ENCODE results near the gene VIT. TPM values are rescaled to one million over a fixed set of nuclear protein-coding genes. Genes with fewer than 3 reads are reported as not detected.

Gene VIT, protein sequence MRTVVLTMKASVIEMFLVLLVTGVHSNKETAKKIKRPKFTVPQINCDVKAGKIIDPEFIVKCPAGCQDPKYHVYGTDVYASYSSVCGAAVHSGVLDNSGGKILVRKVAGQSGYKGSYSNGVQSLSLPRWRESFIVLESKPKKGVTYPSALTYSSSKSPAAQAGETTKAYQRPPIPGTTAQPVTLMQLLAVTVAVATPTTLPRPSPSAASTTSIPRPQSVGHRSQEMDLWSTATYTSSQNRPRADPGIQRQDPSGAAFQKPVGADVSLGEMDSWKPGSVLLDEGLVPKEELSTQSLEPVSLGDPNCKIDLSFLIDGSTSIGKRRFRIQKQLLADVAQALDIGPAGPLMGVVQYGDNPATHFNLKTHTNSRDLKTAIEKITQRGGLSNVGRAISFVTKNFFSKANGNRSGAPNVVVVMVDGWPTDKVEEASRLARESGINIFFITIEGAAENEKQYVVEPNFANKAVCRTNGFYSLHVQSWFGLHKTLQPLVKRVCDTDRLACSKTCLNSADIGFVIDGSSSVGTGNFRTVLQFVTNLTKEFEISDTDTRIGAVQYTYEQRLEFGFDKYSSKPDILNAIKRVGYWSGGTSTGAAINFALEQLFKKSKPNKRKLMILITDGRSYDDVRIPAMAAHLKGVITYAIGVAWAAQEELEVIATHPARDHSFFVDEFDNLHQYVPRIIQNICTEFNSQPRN
- not detected for total RNA-seq

DNA sequence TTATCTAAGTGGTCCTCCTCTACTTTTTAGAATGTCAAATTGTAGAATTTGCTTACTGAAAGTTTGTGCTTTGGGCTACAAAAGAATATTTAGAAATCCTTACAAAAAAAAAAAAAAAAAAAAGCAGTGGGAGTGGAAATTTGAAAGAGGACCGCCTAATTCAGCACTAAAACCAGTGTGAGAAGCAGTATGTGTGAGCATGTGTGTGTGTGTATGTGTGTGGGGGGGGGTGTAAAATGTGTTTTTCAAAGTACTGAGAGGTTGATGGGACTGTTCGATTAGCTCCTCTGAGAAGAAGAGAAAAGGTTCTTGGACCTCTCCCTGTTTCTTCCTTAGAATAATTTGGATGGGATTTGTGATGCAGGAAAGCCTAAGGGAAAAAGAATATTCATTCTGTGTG, at the start of gene VIT:
Gene VIT (plus strand): TSS at position 175 of the 400 bp plus-strand sequence. CDS start 19,664 bp downstream, outside the sequence.
- no peak for DNase-seq (ENCODE audit: low spot score)
- no peak for ATAC-seq

DNA sequence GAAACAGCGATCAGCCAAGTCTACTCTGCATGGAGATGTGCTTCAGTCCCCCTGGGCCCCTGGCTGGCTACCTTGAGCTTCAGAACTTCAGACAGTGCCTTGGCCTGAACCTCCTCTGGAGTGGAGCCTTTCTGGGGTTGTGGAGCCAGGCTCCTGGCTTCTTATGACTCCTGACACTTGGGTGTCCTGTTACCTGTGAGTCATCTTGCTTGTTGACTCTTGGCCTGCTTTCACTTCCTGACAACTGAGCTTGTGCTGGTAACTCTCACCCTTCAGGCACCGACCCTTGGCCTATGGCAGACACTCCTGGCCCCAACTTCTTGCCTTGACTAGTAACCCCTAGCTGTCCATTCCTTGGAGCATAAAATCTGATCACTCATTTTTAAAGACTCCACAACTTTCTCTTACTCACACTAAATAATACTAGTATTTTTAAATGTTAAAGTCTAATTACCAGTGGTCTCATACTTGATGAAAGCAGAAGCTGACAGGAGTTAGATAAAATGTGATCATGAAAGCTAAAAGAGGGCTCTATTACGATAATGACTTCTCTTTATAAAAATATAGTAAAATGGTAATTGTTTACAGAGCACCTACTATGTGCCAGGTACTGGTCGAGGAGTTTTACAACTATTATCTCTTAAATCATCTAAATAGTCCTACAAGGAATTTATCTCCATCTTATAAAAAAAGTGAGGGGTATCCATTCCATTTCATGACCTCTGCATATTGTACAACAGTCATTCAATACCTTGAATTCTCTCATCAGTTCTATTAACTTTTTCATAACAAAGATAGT, 46.3 kb upstream of the VIT start:
- no peak for DNase-seq (ENCODE audit: low spot score)
- no peak for ATAC-seq

DNA sequence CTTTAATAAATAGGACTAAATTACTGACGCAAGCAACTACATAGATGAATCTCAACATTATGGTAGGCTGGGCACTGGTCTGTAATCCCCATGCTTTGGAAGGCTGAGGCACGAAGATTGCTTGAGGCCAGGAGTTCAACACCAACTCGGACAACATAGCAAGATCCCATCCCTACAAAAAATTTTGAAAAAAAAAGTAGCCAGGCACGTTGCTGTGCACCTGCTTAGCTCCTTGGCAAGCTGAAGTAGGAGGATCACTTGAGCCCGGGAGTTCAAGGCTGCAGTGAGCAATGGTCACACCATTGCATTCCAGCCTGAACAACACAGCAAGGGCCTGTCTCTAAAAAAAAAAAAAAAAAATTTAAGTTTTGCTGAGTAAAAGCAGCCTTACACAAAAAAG, 43.4 kb upstream of the VIT start:
- ATAC-seq (no peak), DNase-seq (ENCODE audit: low spot score) (no peak)

DNA sequence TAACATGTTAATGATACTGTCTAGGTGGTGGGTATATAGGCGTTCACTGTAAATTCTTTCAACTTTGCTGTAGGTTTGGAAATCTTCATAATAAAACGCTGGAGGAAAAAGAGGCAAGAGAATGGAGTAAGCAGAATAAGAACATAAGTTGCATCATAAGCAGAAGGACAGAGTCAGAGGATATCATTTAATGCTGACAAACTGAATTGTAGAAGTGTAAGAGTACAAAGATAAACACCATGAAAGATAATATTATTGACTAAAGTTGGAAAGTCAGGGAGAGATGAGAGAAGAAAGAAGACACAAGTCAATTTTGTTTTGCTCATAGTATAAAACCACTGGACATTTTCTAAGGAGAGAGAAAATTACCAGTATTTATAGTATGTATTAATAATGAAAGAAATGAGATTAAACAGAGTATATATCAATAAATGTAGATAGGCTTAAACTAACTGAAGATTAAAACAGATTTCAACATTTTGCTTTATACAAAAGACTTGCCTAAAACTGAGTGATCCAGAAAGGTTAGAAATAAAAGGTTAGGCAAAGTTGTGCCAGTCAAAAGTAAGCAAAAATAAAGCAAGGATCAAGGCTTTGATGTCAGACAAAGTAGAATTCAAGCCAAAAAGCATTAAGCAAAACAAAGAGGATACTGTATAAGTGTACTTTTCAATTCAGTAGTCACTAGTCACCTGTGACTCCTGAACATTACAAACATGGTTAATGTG, 42.4 kb upstream of the VIT start:
- DNase-seq (ENCODE audit: low spot score) (no peak), ATAC-seq (no peak)

DNA sequence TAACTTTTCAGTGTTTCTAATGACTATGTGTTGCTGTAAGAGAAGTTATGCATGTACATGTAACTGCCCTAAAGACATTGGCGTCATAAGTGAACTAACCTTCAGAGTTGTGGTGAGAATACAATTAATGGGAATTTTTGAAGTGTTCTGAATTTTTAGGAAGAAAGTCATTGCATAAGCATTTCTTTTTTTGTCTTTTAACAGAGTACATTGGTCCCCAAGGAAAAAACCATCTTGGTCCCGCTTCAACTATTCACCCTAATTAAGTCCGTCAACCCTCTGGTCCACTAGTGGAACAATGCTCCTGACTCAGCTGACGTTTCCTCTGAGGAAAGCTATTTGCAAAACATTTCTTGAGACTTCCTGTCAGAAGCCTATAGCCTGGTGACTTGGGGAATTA, 41.1 kb upstream of the VIT start:
- no peak for DNase-seq (ENCODE audit: low spot score)
- no peak for ATAC-seq

DNA sequence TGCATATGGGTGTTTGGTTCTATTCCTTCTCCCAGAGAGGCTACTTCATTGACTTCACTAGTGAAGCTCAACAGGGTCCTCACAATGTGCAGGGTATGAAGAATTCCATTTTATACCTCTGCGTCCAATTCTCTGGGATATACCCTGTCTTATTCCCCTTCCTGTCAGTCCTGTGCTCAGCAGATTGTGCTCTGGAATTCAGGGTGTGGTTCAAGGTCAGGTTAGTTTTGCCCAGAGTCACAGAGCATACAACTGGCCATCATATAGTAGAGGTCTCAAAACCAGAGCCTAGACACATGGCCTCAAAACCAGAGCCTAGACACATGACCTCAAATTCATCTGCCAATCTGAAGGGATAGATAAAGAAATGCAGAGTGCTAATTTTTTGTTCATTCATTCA, 38.8 kb upstream of the VIT start:
- no peak for ATAC-seq
- no peak for DNase-seq (ENCODE audit: low spot score)

DNA sequence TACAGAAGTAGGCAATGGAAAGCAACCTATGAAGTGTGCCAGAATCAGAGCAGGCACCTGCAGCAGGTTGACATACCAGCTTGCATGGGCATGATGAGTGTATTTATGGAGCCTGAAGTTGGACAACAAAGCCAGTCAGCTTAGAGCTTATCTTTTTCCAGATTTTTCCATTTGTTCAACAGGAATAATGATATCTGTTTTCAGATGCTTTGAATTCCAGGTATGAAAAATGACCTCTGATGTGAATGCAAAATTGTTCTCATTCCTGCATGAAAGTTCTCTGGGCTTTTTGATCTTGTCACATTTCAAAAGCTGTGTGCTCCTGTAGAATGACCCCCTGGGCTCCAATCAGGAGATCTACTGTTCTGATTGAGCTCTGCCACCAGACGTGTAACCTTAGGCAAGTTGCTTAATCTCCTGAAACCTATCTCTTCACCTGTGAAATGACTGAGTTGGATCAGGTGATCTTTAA, 38.2 kb upstream of the VIT start:
- DNase-seq (ENCODE audit: low spot score) (no peak), ATAC-seq (no peak)

DNA sequence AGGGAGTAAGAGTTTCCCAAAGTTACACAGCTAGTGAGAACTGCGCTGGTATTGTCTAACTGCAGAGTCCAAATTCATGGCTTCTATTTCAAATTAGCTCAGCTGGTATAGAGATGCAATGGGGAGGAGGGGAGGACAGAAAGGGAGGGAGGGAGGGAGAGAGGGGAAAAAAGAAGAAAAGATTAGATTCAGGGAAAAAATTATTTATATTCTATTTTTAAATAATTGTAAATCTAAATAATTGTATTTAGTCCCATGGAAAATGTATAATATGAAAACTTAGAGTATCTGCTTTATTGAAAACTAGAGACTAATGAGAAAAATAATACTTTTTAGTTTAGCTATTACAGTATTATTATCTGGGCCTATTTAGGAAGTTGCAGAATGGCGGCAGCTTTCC, 37.3 kb upstream of the VIT start:
- ATAC-seq (no peak), DNase-seq (ENCODE audit: low spot score) (no peak)

DNA sequence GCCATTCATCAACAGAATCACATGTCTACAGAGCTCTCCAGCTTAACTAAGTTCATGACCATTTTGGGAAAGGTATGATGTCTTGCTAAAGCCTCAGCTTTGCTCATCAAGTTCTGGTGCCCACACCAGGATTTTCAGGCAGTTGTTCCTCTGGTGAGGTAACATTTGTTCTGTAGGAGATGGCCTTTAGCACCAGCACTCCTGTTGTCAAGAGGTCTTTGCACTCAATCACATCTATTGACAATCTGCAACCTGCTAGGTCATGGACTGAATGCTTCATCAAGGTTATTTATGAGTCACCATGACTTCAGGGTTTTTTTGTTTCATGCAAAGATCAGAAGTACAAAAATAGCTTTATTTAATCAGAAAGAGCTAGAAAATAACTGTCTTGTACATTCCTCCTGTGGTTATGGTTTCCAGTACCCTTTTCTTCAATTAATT, 36.6 kb upstream of the VIT start:
- DNase-seq (ENCODE audit: low spot score) (no peak), ATAC-seq (no peak)

DNA sequence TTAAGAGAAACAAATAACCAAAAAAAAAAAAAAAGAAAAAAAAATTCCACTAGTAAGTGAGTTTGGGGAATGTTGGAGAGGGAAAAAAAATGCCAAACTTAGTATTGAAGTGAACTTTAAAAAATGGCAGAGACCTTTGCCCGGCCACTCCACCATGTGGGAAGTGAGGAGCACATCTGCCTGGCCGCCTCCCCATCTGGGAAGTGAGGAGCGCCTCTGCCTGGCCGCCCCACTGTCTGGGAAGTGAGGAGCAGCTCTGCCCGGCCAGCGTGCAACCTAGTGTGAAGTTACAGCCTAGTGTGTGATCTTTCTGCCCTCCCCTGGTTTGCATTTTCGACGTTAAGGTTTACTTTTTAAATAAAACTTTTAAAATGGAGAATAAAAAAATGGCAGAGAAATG, 33.9 kb upstream of the VIT start:
- ATAC-seq (no peak), DNase-seq (ENCODE audit: low spot score) (no peak)

DNA sequence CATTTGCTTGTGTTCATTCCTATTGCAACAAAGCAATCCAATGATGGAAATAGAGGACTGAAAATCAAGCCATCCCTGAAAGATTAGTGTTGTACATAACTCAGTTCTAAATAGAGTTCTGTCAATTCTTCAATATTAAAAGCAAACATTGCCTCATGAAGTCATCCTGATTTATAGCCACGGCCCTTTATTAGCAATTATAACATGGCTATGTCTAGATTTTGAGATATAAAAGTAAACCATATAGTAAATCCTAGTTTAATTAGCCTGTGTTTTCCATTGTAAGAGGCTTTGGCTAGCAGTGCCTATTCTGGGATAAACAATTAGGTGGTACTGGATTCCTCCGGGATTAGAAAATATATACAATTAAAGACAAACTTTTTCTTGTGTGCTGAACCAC, 33.2 kb upstream of the VIT start:
- DNase-seq (ENCODE audit: low spot score) (no peak), ATAC-seq (no peak)

DNA sequence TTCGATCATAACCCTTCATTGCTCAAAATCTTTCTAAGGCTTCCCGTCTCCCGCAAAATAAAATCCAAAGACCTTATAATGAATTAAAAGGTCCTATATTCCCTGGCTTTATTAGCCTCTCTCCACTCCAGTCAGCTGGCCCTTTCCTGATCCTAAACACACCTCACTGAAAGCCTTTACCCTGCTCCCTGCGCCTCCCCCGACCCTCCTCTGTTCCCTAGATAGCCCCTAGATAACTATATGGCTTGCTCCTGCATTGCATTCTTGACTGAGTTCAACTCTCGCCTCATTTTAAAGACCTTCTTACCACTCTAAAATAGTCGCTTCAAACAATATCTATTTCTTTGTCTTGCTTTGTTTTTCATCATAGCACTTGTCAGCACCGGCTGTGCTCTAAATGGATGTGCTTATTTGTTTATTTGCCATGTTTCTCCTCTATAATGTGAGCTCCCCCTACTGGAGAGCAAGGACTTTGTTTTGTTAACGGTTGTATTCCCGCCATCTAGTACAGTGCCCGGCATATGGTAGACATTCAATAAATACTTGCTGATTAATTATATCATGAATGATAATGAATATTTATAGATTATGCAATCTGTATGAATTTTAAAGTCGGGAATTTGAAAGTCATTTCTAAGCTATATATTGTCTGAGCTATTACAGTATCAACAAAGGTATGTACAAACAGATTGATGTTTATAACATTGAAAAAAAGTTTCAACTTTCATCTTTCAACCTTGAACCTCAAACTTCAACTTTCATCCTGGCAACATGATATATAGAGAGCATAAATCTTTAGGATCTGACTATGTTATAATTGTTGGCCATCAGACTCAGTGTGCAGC, 32.4 kb upstream of the VIT start:
- no peak for DNase-seq (ENCODE audit: low spot score)
- peak; percentile 94 for ATAC-seq

DNA sequence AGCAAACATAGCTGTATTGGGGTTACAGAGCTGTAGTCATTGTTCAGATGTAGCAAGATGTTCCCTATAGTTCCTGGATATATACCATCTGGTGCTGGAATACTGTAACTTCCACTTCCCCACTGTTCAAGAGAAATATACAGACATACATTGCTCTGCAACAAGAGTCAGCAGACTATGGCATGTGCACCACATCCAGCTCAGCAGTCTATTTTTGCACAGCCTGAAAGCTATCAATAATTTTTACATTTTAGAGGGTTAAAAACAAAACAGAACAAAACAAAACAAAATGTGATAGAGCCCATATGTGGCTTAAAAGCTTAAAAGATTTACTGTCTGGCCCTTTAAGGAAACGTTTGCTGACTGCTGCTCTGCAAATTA, 31.8 kb upstream of the VIT start:
- DNase-seq (ENCODE audit: low spot score): no peak
- ATAC-seq: no peak

DNA sequence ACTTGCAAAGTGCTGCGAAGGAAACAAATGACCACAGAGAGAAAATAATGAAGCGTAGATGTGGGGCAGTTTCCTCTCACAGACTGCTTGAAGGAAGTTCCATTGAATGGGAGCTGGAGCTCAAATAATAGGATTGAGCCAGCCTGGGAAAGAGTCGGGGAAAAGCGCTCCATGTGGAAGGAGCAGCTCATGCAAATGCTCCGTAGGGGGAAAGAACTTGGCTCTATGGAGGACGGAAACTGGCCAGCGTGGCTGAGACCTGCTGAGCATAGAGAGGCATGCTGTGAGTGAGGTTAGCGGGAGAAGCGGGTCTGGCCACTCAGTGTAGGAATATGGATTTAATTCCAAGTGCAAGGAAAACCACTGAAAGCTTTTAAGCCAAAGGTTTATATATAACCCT, 28.6 kb upstream of the VIT start:
- no peak for DNase-seq (ENCODE audit: low spot score)

DNA sequence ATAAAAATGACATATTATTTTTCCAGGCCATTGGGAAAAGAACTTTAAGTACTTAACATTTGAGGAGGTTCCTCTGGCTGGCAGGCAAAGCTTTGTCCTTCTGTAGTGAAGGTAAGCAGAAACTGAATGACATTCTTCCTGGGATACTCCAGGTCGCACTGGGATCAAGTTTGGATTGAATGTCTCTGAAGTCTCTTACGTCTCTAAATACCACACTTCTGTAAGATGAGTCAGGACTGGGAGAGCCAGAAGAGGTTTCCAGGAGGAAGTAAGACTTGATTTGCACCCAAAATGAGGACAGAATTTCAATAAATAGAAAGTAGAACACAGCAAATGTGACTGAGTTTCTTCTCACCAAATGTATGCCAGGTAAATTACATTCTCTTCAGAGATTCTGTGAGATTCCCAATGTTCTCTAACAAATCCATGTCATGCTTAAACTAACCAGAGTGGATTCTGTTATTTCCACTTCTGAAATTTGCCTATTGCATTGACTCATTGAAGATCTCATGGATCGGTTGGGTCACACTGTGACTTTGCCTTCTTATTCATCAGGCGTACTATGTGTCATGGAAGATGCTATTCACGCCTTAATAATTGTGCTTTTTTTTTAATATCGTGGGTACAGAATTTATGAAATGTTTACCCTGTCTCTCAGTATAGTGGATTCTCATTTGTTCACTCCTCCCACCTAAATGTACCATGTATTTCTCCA, 25.5 kb upstream of the VIT start:
- no peak for ATAC-seq
- DNase-seq (ENCODE audit: low spot score): no peak

More for the DNA sequence above, 28.6 kb upstream of the VIT start:
- no peak for ATAC-seq

DNA sequence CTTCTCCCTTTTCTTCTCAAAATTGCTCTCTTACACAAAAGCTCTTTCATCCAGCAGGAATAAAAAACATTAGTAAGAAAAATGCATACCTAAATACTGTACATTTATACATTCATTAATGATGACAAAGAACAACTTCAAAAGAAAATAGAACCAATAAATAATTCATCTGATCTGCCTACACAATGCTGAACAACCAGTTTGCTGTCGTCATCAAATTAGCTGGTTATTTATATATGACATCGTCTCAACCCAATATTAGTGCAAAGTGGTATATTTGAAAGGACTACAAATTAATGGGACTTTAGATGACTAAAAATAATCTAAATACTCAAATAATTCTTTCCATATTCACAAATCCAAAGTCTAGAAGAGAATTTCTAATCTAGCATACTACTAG, 24.8 kb upstream of the VIT start:
- no peak for DNase-seq (ENCODE audit: low spot score)
- ATAC-seq: no peak

DNA sequence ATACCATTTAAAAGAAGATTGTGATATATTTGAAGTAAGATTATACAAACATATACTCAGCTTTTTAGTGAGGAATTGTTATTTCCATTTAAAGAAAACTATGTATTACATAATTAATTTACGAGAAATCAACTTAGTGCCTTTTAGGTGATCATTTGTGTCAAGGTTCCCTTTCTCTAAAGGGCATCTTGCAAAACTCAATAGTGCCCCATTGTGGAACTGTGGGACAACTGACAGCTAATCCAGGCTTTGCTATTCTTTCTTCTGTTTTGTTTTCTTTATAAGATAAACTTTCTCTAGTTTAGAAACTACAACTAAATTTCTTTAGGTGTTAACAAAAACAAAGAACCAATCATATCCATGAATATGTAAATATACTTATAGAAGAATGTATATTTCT, 24.3 kb upstream of the VIT start:
- ATAC-seq: no peak
- no peak for DNase-seq (ENCODE audit: low spot score)

DNA sequence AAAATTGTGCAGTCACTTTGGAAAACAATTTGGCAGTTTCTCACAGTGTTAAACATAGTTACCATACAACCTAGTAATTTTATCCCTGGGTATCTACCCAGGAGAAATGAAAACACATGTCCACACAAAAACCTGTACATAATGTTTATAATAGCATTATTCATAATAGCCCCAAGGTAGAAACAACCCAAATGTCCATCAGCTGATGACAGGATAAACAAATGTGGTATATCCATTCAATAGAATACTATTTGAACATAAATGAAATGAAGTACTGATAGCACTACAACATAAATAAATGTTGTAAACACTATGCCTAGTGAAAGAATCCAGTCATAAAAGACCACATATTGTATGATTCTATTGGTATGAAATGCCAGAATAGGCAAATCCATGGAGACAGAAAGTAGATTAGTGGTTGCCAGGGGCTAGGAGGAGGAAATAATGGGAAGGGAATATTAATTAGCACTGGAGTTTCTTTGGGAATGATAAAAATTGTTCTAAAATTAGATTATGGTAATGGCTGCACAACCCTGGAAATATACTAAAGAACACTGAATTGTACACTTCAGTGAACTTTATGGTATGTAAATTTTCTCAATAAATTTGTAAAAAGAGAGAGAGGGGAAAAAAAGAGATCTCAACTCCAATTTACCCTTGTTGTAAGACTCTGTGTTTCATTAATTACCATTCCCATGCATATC, 20.8 kb upstream of the VIT start:
- no peak for DNase-seq (ENCODE audit: low spot score)
- no peak for ATAC-seq

DNA sequence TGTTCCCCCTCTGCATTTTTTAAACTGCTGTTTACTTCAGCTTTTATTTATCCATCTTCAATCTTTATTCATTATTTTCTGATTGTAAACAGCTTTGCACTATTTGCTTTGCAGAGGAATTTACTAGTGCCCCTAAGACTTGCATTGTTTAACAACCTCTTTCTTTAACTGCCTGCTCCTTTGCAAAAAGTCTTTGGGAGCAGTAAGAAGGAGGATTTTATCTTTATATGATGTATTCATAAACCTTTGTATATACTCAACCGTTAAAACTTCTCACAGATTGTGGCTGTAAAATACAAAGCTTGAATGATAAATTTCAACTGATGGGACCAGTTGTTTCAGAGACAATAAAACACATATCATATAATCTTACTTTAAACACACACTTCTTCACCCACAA, 20.1 kb upstream of the VIT start:
- ATAC-seq (no peak), DNase-seq (ENCODE audit: low spot score) (no peak)
